HepG2 (cell line): ENCODE measurements around the gene BEND3. TPM values are rescaled to one million over a fixed set of nuclear protein-coding genes. Genes with fewer than 3 reads are reported as not detected.

Experiments used
- ASH2L ChIP-seq: fragments of 300-600, 200-600 bp; sonication (generic); IDR thresholded peaks from 2 replicates; pipeline ENCODE4 v1.7.0; 2017; ENCODE audit warnings: low read depth, mild to moderate bottlenecking, moderate library complexity, mixed read lengths, low read length; ENCODE audit not compliant: insufficient read length
- ATF3 ChIP-seq: sonication (generic); formaldehyde crosslinking; IDR thresholded peaks from 2 replicates; pipeline ENCODE4 v1.4.0; 2020; ENCODE audit warnings: missing genetic modification reagents
- MXI1 ChIP-seq: IDR thresholded peaks from 3 replicates; pipeline ENCODE4 v1.6.1; 2012; ENCODE audit warnings: low read depth, low read length, inconsistent platforms, borderline replicate concordance
- PTBP1 ChIP-seq: fragments of 200-400 bp; formaldehyde crosslinking; IDR thresholded peaks from 2 replicates; pipeline ENCODE4 v1.6.1; 2018; ENCODE audit warnings: low read length, low read depth; ENCODE audit not compliant: poor library complexity, severe bottlenecking
- TSC22D2 ChIP-seq: sonication (generic); formaldehyde crosslinking; IDR thresholded peaks from 2 replicates; pipeline ENCODE4 v1.5.1; 2020; ENCODE audit warnings: missing genetic modification reagents, mild to moderate bottlenecking, borderline replicate concordance
- ZBTB38 ChIP-seq: sonication (generic); formaldehyde crosslinking; IDR thresholded peaks from 2 replicates; pipeline ENCODE4 v1.5.1; 2020; ENCODE audit warnings: mild to moderate bottlenecking, missing genetic modification reagents
- ZNF253 ChIP-seq: sonication (generic); formaldehyde crosslinking; IDR thresholded peaks from 2 replicates; pipeline ENCODE4 v1.8.0; 2022; ENCODE audit warnings: mild to moderate bottlenecking, missing genetic modification reagents, borderline replicate concordance
- ZNF280D ChIP-seq: sonication (generic); formaldehyde crosslinking; IDR thresholded peaks from 2 replicates; pipeline ENCODE4 v1.5.1; 2020; ENCODE audit warnings: mild to moderate bottlenecking, missing genetic modification reagents
- ZNF382 ChIP-seq: sonication (generic); formaldehyde crosslinking; IDR thresholded peaks from 2 replicates; pipeline ENCODE4 v1.5.0; 2020; ENCODE audit warnings: missing genetic modification reagents, mild to moderate bottlenecking, borderline replicate concordance
- ZNF460 ChIP-seq: sonication (generic); formaldehyde crosslinking; IDR thresholded peaks from 2 replicates; pipeline ENCODE4 v1.5.1; 2020; ENCODE audit warnings: missing genetic modification reagents, mild to moderate bottlenecking, borderline replicate concordance
- ZNF562 ChIP-seq: sonication (generic); formaldehyde crosslinking; IDR thresholded peaks from 2 replicates; pipeline ENCODE4 v1.8.0; 2022; ENCODE audit warnings: missing genetic modification reagents, borderline replicate concordance
- ZNF749 ChIP-seq: sonication (generic); formaldehyde crosslinking; IDR thresholded peaks from 2 replicates; pipeline ENCODE4 v1.8.0; 2022; ENCODE audit warnings: mild to moderate bottlenecking, missing genetic modification reagents, moderate library complexity, borderline replicate concordance
- ZNF883 ChIP-seq: sonication (generic); formaldehyde crosslinking; IDR thresholded peaks from 2 replicates; pipeline ENCODE4 v1.5.1; 2020; ENCODE audit warnings: mild to moderate bottlenecking, missing genetic modification reagents; ENCODE audit errors: not compliant biosample characterization
- polyA plus RNA-seq, 8 experiments: library from polyadenylated mRNA; depleted of rRNA in 3 of 8; stranded (reverse) in 7 of 8; unstranded in 1 of 8; fragments of >200 nt; fragmentation: Illumina TruSeq in 4 of 8; extraction: Trizol in 4 of 8; gene quantifications; 2 replicates each; pipeline versions ENCODE4 v1.2.1 to v1.2.3, GENCODE V29; 2011 to 2016; ENCODE audit warnings: low read depth in 4 of 8, missing spikeins in 1 of 8, mixed read lengths in 1 of 8; ENCODE audit not compliant: insufficient read depth in 1 of 8
- total RNA-seq, 5 experiments: library from RNA; depleted of rRNA; stranded (reverse); fragments of >200 nt; fragmentation: Illumina TruSeq; extraction: Trizol; gene quantifications; 2 replicates each; pipeline ENCODE4 v1.2.3, GENCODE V29; 2016; ENCODE audit warnings: low read depth in 1 of 5
- TF ChIP-seq, protein P1 (sequence below): sonication (generic); formaldehyde crosslinking; IDR thresholded peaks from 2 replicates; pipeline ENCODE4 v1.8.0; 2022; ENCODE audit warnings: low read depth, missing genetic modification reagents
- TF ChIP-seq, protein P2 (sequence below): sonication (generic); formaldehyde crosslinking; IDR thresholded peaks from 2 replicates; pipeline ENCODE4 v1.4.0; 2020; ENCODE audit warnings: missing genetic modification reagents
- TF ChIP-seq, protein P3 (sequence below): sonication (generic); formaldehyde crosslinking; IDR thresholded peaks from 2 replicates; pipeline ENCODE4 v1.4.0; 2020; ENCODE audit warnings: missing genetic modification reagents, mild to moderate bottlenecking, borderline replicate concordance

BEND3 gene
- total and polyA plus RNA-seq, 2 of the 13 experiments (the other 11 are each of a cell fraction or from before 2014, with no cell fraction given) = 1.4 to 5.8 TPM

- TF ChIP-seq PTBP1 (no peak), ASH2L (peak; percentile 54), ZNF883 (no peak), MXI1 (no peak; the same call in 2 of the 3 replicates), ZNF382 (CRISPR knock-in tag) (no peak), TSC22D2 (CRISPR knock-in tag) (peak; percentile 36; the same call in 1 of the 2 replicates), ZNF460 (CRISPR knock-in tag) (no peak), ZNF749 (CRISPR knock-in tag) (no peak), ZNF253 (no peak), ZBTB38 (CRISPR knock-in tag) (peak; percentile 69), ATF3 (CRISPR knock-in tag) (peak; percentile 61; the same call in 1 of the 2 replicates), ZNF280D (CRISPR knock-in tag) (no peak), ZNF562 (CRISPR knock-in tag) (no peak)
- TF ChIP-seq, protein P1, sequence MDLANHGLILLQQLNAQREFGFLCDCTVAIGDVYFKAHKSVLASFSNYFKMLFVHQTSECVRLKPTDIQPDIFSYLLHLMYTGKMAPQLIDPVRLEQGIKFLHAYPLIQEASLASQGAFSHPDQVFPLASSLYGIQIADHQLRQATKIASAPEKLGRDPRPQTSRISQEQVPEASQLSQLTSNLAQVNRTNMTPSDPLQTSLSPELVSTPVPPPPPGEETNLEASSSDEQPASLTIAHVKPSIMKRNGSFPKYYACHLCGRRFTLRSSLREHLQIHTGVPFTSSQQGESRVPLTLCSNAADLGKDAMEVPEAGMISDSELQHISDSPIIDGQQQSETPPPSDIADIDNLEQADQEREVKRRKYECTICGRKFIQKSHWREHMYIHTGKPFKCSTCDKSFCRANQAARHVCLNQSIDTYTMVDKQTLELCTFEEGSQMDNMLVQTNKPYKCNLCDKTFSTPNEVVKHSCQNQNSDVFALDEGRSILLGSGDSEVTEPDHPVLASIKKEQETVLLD = 0 out of 2 replicates have a peak, but pooled peaks have one; percentile 26
- TF ChIP-seq, protein P2, sequence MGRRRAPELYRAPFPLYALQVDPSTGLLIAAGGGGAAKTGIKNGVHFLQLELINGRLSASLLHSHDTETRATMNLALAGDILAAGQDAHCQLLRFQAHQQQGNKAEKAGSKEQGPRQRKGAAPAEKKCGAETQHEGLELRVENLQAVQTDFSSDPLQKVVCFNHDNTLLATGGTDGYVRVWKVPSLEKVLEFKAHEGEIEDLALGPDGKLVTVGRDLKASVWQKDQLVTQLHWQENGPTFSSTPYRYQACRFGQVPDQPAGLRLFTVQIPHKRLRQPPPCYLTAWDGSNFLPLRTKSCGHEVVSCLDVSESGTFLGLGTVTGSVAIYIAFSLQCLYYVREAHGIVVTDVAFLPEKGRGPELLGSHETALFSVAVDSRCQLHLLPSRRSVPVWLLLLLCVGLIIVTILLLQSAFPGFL (CRISPR knock-in tag) = no peak
- TF ChIP-seq, protein P3, sequence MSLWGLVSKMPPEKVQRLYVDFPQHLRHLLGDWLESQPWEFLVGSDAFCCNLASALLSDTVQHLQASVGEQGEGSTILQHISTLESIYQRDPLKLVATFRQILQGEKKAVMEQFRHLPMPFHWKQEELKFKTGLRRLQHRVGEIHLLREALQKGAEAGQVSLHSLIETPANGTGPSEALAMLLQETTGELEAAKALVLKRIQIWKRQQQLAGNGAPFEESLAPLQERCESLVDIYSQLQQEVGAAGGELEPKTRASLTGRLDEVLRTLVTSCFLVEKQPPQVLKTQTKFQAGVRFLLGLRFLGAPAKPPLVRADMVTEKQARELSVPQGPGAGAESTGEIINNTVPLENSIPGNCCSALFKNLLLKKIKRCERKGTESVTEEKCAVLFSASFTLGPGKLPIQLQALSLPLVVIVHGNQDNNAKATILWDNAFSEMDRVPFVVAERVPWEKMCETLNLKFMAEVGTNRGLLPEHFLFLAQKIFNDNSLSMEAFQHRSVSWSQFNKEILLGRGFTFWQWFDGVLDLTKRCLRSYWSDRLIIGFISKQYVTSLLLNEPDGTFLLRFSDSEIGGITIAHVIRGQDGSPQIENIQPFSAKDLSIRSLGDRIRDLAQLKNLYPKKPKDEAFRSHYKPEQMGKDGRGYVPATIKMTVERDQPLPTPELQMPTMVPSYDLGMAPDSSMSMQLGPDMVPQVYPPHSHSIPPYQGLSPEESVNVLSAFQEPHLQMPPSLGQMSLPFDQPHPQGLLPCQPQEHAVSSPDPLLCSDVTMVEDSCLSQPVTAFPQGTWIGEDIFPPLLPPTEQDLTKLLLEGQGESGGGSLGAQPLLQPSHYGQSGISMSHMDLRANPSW (CRISPR knock-in tag) = no peak
These were observed 946 bp downstream of the BEND3 start (continued) for GRCh38 chr6:107114213-107114925.
